Skeletal muscle satellite cell (primary cell): ENCODE data around the gene CALML3. TPM values are rescaled to one million over a fixed set of nuclear protein-coding genes. Genes with fewer than 3 reads are reported as not detected.
A peak's percentile ranks its signal among the peaks of the same experiment; 100 is the strongest.
"Not testable (repeated sequence)": the region's sequence is repeated elsewhere in the genome, so short reads cannot be mapped to it uniquely, and the experiment has no call there.

Experiments
- H3K27me3 ChIP-seq: 2 replicates; pipeline ENCODE4 v1.7.0; 2013; ENCODE audit warnings: low read length; ENCODE audit not compliant: control insufficient read depth, insufficient read depth
- H3K36me3 ChIP-seq: 2 replicates; pipeline ENCODE4 v1.7.0; 2013; ENCODE audit warnings: mild to moderate bottlenecking, control low read depth, low read length; ENCODE audit not compliant: insufficient read depth
- H3K4me1 ChIP-seq: 2 replicates; pipeline ENCODE4 v1.7.0; 2013; ENCODE audit warnings: low read length; ENCODE audit not compliant: control insufficient read depth, insufficient read depth
- H3K4me2 ChIP-seq: 2 replicates; pipeline ENCODE4 v1.7.0; 2013; ENCODE audit warnings: mild to moderate bottlenecking, low read length
- H3K4me3 ChIP-seq: 2 replicates; pipeline ENCODE4 v1.7.0; 2013; ENCODE audit warnings: low read length
- H3K9ac ChIP-seq: 2 replicates; pipeline ENCODE4 v1.7.0; 2013; ENCODE audit warnings: mild to moderate bottlenecking, low read depth, low read length, moderate library complexity
- H3K9me3 ChIP-seq: replicated peaks from 2 replicates; pipeline ENCODE4 v1.7.0; 2013; ENCODE audit warnings: mild to moderate bottlenecking, control low read depth, low read length
- total RNA-seq: library from RNA; depleted of rRNA; stranded (reverse); fragments of >200 nt; gene quantifications from 2 replicates; pipeline ENCODE4 v1.2.3, GENCODE V29; 2012; rRNA removed

The CALML3 gene
- not detected in 2 replicates for total RNA-seq

GRCh38 chr10:5524641-5525560 is at the start of gene CALML3:
Gene CALML3, plus strand, starts transcription at chr10:5524961. Its CDS starts 125 bp downstream, at chr10:5525086.
- Histone ChIP-seq H3K9ac (no peak within 1 kb of the TSS), H3K4me2 (no peak within 1 kb of the TSS), H3K4me1 (no peaks in the 10 kb centered on the region), H3K27me3 (peaks cover 16% of the 10 kb centered on the region), H3K4me3 (no peak within 1 kb of the TSS), H3K36me3 (no peaks in the 10 kb centered on the region), H3K9me3 (no peaks in the 10 kb centered on the region)

- H3K27me3 ChIP-seq, H3K9me3 ChIP-seq, H3K4me3 ChIP-seq, H3K4me2 ChIP-seq, H3K36me3 ChIP-seq, H3K9ac ChIP-seq: not testable (repeated sequence)
- peaks cover 18% of the 10 kb centered on the region for H3K4me1 ChIP-seq
Observed at GRCh38 chr10:5475088-5475487, 49.7 kb upstream of the CALML3 start.

- not testable (repeated sequence) for H3K9me3 ChIP-seq, H3K27me3 ChIP-seq
Observed at GRCh38 chr10:5475974-5476807, 48.6 kb upstream of the CALML3 start.

GRCh38 chr10:5476918-5477525 is 47.7 kb upstream of the CALML3 start:
- Histone ChIP-seq H3K9ac (no peak overlapping the region), H3K36me3 (no peaks in the 10 kb centered on the region), H3K27me3 (no peaks in the 10 kb centered on the region), H3K9me3 (no peaks in the 10 kb centered on the region), H3K4me1 (peaks cover 18% of the 10 kb centered on the region), H3K4me2 (peak overlapping the region; percentile 67), H3K4me3 (peak overlapping the region; percentile 5)

More at GRCh38 chr10:5475974-5476807, 48.6 kb upstream of the CALML3 start:
- H3K9ac ChIP-seq, H3K4me2 ChIP-seq, H3K4me3 ChIP-seq, H3K36me3 ChIP-seq: not testable (repeated sequence)
- H3K4me1 ChIP-seq, result peaks cover 18% of the 10 kb centered on the region

- Histone ChIP-seq H3K4me2 (peak overlapping the region; percentile 67), H3K4me1 (peaks cover 18% of the 10 kb centered on the region), H3K27me3 (no peaks in the 10 kb centered on the region), H3K36me3 (no peaks in the 10 kb centered on the region), H3K9me3 (no peaks in the 10 kb centered on the region), H3K4me3 (no peak overlapping the region), H3K9ac (no peak overlapping the region)
Observed at GRCh38 chr10:5477948-5478693, 46.6 kb upstream of the CALML3 start.

GRCh38 chr10:5478694-5479305 is 46.0 kb upstream of the CALML3 start:
- no peak overlapping the region for H3K4me3 ChIP-seq
- peaks cover 18% of the 10 kb centered on the region for H3K4me1 ChIP-seq
- no peak overlapping the region for H3K9ac ChIP-seq
- no peaks in the 10 kb centered on the region for H3K36me3 ChIP-seq
- no peaks in the 10 kb centered on the region for H3K27me3 ChIP-seq
- no peak overlapping the region for H3K4me2 ChIP-seq
- H3K9me3 ChIP-seq, result no peaks in the 10 kb centered on the region

GRCh38 chr10:5479481-5480161 is 45.1 kb upstream of the CALML3 start:
- no peaks in the 10 kb centered on the region for H3K9me3 ChIP-seq
- H3K4me2 ChIP-seq, result no peak overlapping the region
- peaks cover 17% of the 10 kb centered on the region for H3K4me1 ChIP-seq
- H3K4me3 ChIP-seq, result no peak overlapping the region
- no peaks in the 10 kb centered on the region for H3K27me3 ChIP-seq
- H3K9ac ChIP-seq, result no peak overlapping the region
- H3K36me3 ChIP-seq, result no peaks in the 10 kb centered on the region

- Histone ChIP-seq H3K9ac (no peak overlapping the region), H3K9me3 (no peaks in the 10 kb centered on the region), H3K27me3 (peaks cover 5% of the 10 kb centered on the region), H3K4me1 (peaks cover 12% of the 10 kb centered on the region), H3K4me2 (no peak overlapping the region), H3K36me3 (no peaks in the 10 kb centered on the region), H3K4me3 (no peak overlapping the region)
Observed at GRCh38 chr10:5480162-5480941, 44.4 kb upstream of the CALML3 start.

GRCh38 chr10:5481121-5481520 is 43.6 kb upstream of the CALML3 start:
- H3K4me2 ChIP-seq, result no peak overlapping the region
- H3K4me1 ChIP-seq, result peaks cover 12% of the 10 kb centered on the region
- H3K4me3 ChIP-seq, result no peak overlapping the region
- H3K27me3 ChIP-seq, result peaks cover 13% of the 10 kb centered on the region
- no peaks in the 10 kb centered on the region for H3K9me3 ChIP-seq
- no peak overlapping the region for H3K9ac ChIP-seq
- H3K36me3 ChIP-seq, result no peaks in the 10 kb centered on the region

- Histone ChIP-seq H3K4me1 (peaks cover 9% of the 10 kb centered on the region), H3K9ac (no peak overlapping the region), H3K9me3 (no peaks in the 10 kb centered on the region), H3K36me3 (no peaks in the 10 kb centered on the region), H3K4me2 (no peak overlapping the region), H3K4me3 (no peak overlapping the region), H3K27me3 (peaks cover 22% of the 10 kb centered on the region)
Observed at GRCh38 chr10:5482016-5482415, 42.7 kb upstream of the CALML3 start.
